ENCODE results near the gene GNG11.
"Not testable (repeated sequence)": the region's sequence is repeated elsewhere in the genome, so short reads cannot be mapped to it uniquely, and the experiment has no call there.

GNG11 gene

GRCh38 chr7:93911661-93912060 lies 9.9 kb upstream of the GNG11 start:
- DNase-seq: not testable (repeated sequence)

- no peak for DNase-seq
Measured at GRCh38 chr7:93913197-93913596, 8.3 kb upstream of the GNG11 start.

GRCh38 chr7:93914581-93915066 lies 6.9 kb upstream of the GNG11 start:
- DNase-seq: no peak

- DNase-seq: not testable (repeated sequence)
Measured at GRCh38 chr7:93915206-93915842, 6.2 kb upstream of the GNG11 start.

GRCh38 chr7:93915888-93916287 lies 5.6 kb upstream of the GNG11 start:
- not testable (repeated sequence) for DNase-seq

- not testable (repeated sequence) for DNase-seq
Measured at GRCh38 chr7:93916315-93916714, 5.2 kb upstream of the GNG11 start.

GRCh38 chr7:93920496-93921182 lies 896 bp upstream of the GNG11 start:
- no peak for DNase-seq

GRCh38 chr7:93921186-93921585 lies 349 bp upstream of the GNG11 start:
- DNase-seq: no peak

GRCh38 chr7:93923296-93923695 lies 1.8 kb downstream of the GNG11 start:
- DNase-seq: no peak

GRCh38 chr7:93923942-93924341 lies 2.4 kb downstream of the GNG11 start:
- no peak for DNase-seq

GRCh38 chr7:93926800-93927199 lies 5.3 kb downstream of the GNG11 start:
- DNase-seq: no peak

GRCh38 chr7:93927585-93927984 lies 6.0 kb downstream of the GNG11 start:
- DNase-seq: no peak

- DNase-seq: no peak
Measured at GRCh38 chr7:93931655-93932054, 10.1 kb downstream of the GNG11 start.

GRCh38 chr7:93933156-93933555 lies 11.6 kb downstream of the GNG11 start:
- no peak for DNase-seq

- no peak for DNase-seq
Measured at GRCh38 chr7:93935102-93935501, 13.6 kb downstream of the GNG11 start.

- no peak for DNase-seq
Measured at GRCh38 chr7:93937818-93938217, 16.3 kb downstream of the GNG11 start.

- no peak for DNase-seq
Measured at GRCh38 chr7:93938293-93938692, 16.8 kb downstream of the GNG11 start.

GRCh38 chr7:93941945-93942344 lies 20.4 kb downstream of the GNG11 start:
- no peak for DNase-seq

- no peak for DNase-seq
Measured at GRCh38 chr7:93943816-93944540, 22.4 kb downstream of the GNG11 start.

GRCh38 chr7:93944673-93945072 lies 23.1 kb downstream of the GNG11 start:
- DNase-seq: no peak

GRCh38 chr7:93945083-93945482 lies 23.5 kb downstream of the GNG11 start:
- no peak for DNase-seq

- DNase-seq: no peak
Measured at GRCh38 chr7:93945756-93946535, 24.4 kb downstream of the GNG11 start.

- DNase-seq: no peak
Measured at GRCh38 chr7:93948106-93948505, 26.6 kb downstream of the GNG11 start.
